H1 (cell line): ENCODE data around the gene SPR. TPM values are rescaled to one million over a fixed set of nuclear protein-coding genes. Genes with fewer than 3 reads are reported as not detected.

Source experiments
- CTCF ChIA-PET: fragments of 300-600 bp; sonication (Branson Sonifier 250); formaldehyde crosslinking; loops from one replicate; lab custom pipeline; 2021; ENCODE audit not compliant: partially characterized antibody; lab: Charles Lee
- POLR2A ChIA-PET: fragments of 300-600 bp; sonication (Branson Sonifier 250); formaldehyde crosslinking; loops from one replicate; lab custom pipeline; 2021; ENCODE audit warnings: inconsistent platforms; ENCODE audit not compliant: partially characterized antibody; lab: Charles Lee
- DNase-seq, 2 experiments: peaks; one replicate each; pipeline versions ENCODE4 v3.0.0 to v3.0.0-alpha.2; 2010 to 2022; ENCODE audit warnings: low spot score in 2 of 2, low read depth in 1 of 2, mixed read lengths in 1 of 2
- FAIRE-seq: peaks from 2 replicates; lab custom pipeline; 2011; peaks lifted over from hg19 to GRCh38; lab: Jason Lieb, UNC
- H2AFZ ChIP-seq: 2 replicates; pipeline ENCODE4 v1.8.1; 2012; ENCODE audit warnings: low read length, inconsistent platforms
- H2AK5ac ChIP-seq: 2 replicates; pipeline ENCODE4 v1.6.1; 2013; ENCODE audit warnings: low read depth, low read length
- H2BK120ac ChIP-seq: replicated peaks from 2 replicates; pipeline ENCODE3; 2013; ENCODE audit warnings: low read depth, low read length, inconsistent platforms
- H2BK12ac ChIP-seq: 2 replicates; pipeline ENCODE4 v1.6.1; 2013; ENCODE audit warnings: low read depth, low read length
- H2BK15ac ChIP-seq: 2 replicates; pipeline ENCODE4 v1.6.1; 2013; ENCODE audit warnings: low read length
- H2BK20ac ChIP-seq: 2 replicates; pipeline ENCODE4 v1.6.1; 2013; ENCODE audit warnings: low read length
- H2BK5ac ChIP-seq: 2 replicates; pipeline ENCODE4 v1.6.1; 2013; ENCODE audit warnings: low read depth, low read length
- H3K14ac ChIP-seq: 2 replicates; pipeline ENCODE4 v1.6.1; 2013; ENCODE audit warnings: inconsistent platforms; ENCODE audit not compliant: insufficient read length
- H3K18ac ChIP-seq: 2 replicates; pipeline ENCODE4 v1.6.1; 2013; ENCODE audit warnings: low read length; ENCODE audit errors: extremely low read depth
- H3K23ac ChIP-seq: 2 replicates; pipeline ENCODE4 v1.6.1; 2013; ENCODE audit warnings: inconsistent platforms; ENCODE audit not compliant: insufficient read length
- H3K23me2 ChIP-seq: 2 replicates; pipeline ENCODE4 v1.6.1; 2013; ENCODE audit warnings: low read depth, low read length
- H3K27ac ChIP-seq: 2 replicates; pipeline ENCODE4 v1.6.1; 2011; ENCODE audit warnings: low read depth, low read length, inconsistent platforms
- H3K27me3 ChIP-seq, 4 experiments: replicated peaks in 1 of 4; 1 replicate in 1 of 4; 2 replicates in 3 of 4; pipeline versions ENCODE4 v1.6.1 to v1.8.1; 2011 to 2013; ENCODE audit warnings: low read length in 3 of 4, mild to moderate bottlenecking in 3 of 4, inconsistent platforms in 2 of 4, mixed read lengths in 2 of 4, moderate library complexity in 1 of 4; ENCODE audit not compliant: control insufficient read depth in 3 of 4, insufficient read depth in 3 of 4; ENCODE audit errors: extremely low read depth in 1 of 4
- H3K36me3 ChIP-seq, 4 experiments: 2 replicates each; pipeline versions ENCODE4 v1.6.1 to v1.8.1; 2011 to 2013; ENCODE audit warnings: mild to moderate bottlenecking in 4 of 4, low read length in 3 of 4, moderate library complexity in 2 of 4, control low read depth in 1 of 4, inconsistent platforms in 1 of 4; ENCODE audit not compliant: insufficient read depth in 4 of 4, control insufficient read depth in 2 of 4
- H3K4ac ChIP-seq: replicated peaks from 2 replicates; pipeline ENCODE3; 2013; ENCODE audit warnings: low read length, low read depth, mixed read lengths, inconsistent platforms; ENCODE audit not compliant: insufficient read length
- H3K4me1 ChIP-seq, 4 experiments: replicated peaks in 1 of 4; 1 replicate in 1 of 4; 2 replicates in 3 of 4; pipeline versions ENCODE4 v1.6.1 to v1.8.1; 2011 to 2013; ENCODE audit warnings: low read length in 3 of 4, inconsistent platforms in 2 of 4, mixed read lengths in 1 of 4; ENCODE audit not compliant: insufficient read depth in 4 of 4, control insufficient read depth in 3 of 4
- H3K4me2 ChIP-seq, 2 experiments: 2 replicates each; pipeline versions ENCODE4 v1.6.1 to v1.8.1; 2011 to 2013; ENCODE audit warnings: low read depth in 2 of 2, low read length in 2 of 2, control low read depth in 1 of 2, inconsistent platforms in 1 of 2, mild to moderate bottlenecking in 1 of 2; ENCODE audit not compliant: insufficient read depth in 1 of 2
- H3K4me3 ChIP-seq, 4 experiments: fragments of 200-600, 300-600 bp in 1 of 4; sonication (generic), shearing (Covaris generic), sonication (Bioruptor Twin) in 1 of 4; 2 replicates each; pipeline versions ENCODE4 v1.5.1 to v1.8.1; 2011 to 2016; ENCODE audit warnings: low read length in 4 of 4, low read depth in 3 of 4, control low read depth in 2 of 4, inconsistent platforms in 2 of 4, mild to moderate bottlenecking in 2 of 4, mixed read lengths in 1 of 4, moderate library complexity in 1 of 4; ENCODE audit not compliant: insufficient read depth in 2 of 4; ENCODE audit errors: extremely low read depth in 1 of 4
- H3K56ac ChIP-seq: replicated peaks from 2 replicates; pipeline ENCODE3; 2013; ENCODE audit warnings: low read depth, mild to moderate bottlenecking, mixed read lengths, low read length, inconsistent platforms; ENCODE audit not compliant: insufficient read length
- H3K79me1 ChIP-seq: 2 replicates; pipeline ENCODE4 v1.6.1; 2013; ENCODE audit warnings: low read depth, low read length, control low read depth
- H3K79me2 ChIP-seq, 2 experiments: 2 replicates each; pipeline versions ENCODE4 v1.6.1 to v1.8.1; 2012 to 2013; ENCODE audit warnings: low read length in 2 of 2, mild to moderate bottlenecking in 2 of 2, inconsistent platforms in 1 of 2; ENCODE audit not compliant: insufficient read depth in 2 of 2, control insufficient read depth in 1 of 2
- H3K9ac ChIP-seq, 4 experiments: replicated peaks in 1 of 4; 1 replicate in 1 of 4; 2 replicates in 3 of 4; pipeline versions ENCODE4 v1.6.1 to v1.8.1; 2011 to 2013; ENCODE audit warnings: low read depth in 3 of 4, low read length in 3 of 4, control low read depth in 2 of 4, mild to moderate bottlenecking in 2 of 4, moderate library complexity in 2 of 4, inconsistent platforms in 1 of 4; ENCODE audit errors: extremely low read depth in 1 of 4
- H3K9me3 ChIP-seq, 2 experiments: 2 replicates each; pipeline versions ENCODE4 v1.6.1 to v1.8.1; 2012 to 2013; ENCODE audit warnings: mild to moderate bottlenecking in 2 of 2, moderate library complexity in 2 of 2, control low read depth in 1 of 2, inconsistent platforms in 1 of 2, low read depth in 1 of 2, low read length in 1 of 2, mixed read lengths in 1 of 2; ENCODE audit not compliant: insufficient read depth in 2 of 2
- H4K20me1 ChIP-seq, 2 experiments: replicated peaks in 1 of 2; 2 replicates each; pipeline versions ENCODE3 to v1.8.1; 2011 to 2013; ENCODE audit warnings: inconsistent platforms in 2 of 2, low read length in 2 of 2, mild to moderate bottlenecking in 1 of 2; ENCODE audit not compliant: insufficient read depth in 2 of 2, control insufficient read depth in 1 of 2
- H4K5ac ChIP-seq: 2 replicates; pipeline ENCODE4 v1.6.1; 2013; ENCODE audit warnings: low read length, low read depth, mixed read lengths, inconsistent platforms; ENCODE audit not compliant: insufficient read length
- H4K8ac ChIP-seq: 2 replicates; pipeline ENCODE4 v1.8.0; 2013; ENCODE audit warnings: mild to moderate bottlenecking, moderate library complexity, low read length, inconsistent platforms; ENCODE audit not compliant: insufficient read depth; ENCODE audit errors: extremely low read depth
- H4K91ac ChIP-seq: replicated peaks from 2 replicates; pipeline ENCODE3; 2013; ENCODE audit warnings: low read length, mixed read lengths, inconsistent platforms; ENCODE audit not compliant: insufficient read length
- EP300 ChIP-seq, 2 experiments: IDR thresholded peaks; 1 replicate in 1 of 2; 2 replicates in 1 of 2; pipeline ENCODE4 v1.6.1; 2011 to 2012; ENCODE audit warnings: low read depth in 2 of 2, low read length in 2 of 2, mild to moderate bottlenecking in 2 of 2, borderline replicate concordance in 1 of 2, inconsistent platforms in 1 of 2, moderate library complexity in 1 of 2
- GABPA ChIP-seq: IDR thresholded peaks from 2 replicates; pipeline ENCODE4 v1.6.1; 2011; ENCODE audit warnings: mild to moderate bottlenecking, low read length, moderate library complexity, borderline replicate concordance; ENCODE audit not compliant: insufficient read depth
- KDM1A ChIP-seq: fragments of 200-600, 300-600 bp; sonication (generic); IDR thresholded peaks from 2 replicates; pipeline ENCODE4 v1.7.1; 2016; ENCODE audit warnings: mild to moderate bottlenecking, low read length, borderline replicate concordance
- POU5F1 ChIP-seq: IDR thresholded peaks from 2 replicates; pipeline ENCODE4 v1.6.1; 2011; ENCODE audit warnings: low read depth, mild to moderate bottlenecking, low read length, moderate library complexity
- RAD21 ChIP-seq, 2 experiments: IDR thresholded peaks in 1 of 2; conservative IDR thresholded peaks in 1 of 2; 2 replicates each; pipeline ENCODE4 v1.6.1; 2011; ENCODE audit warnings: low read depth in 2 of 2, low read length in 2 of 2, improper control_type of control experiment in 1 of 2, inconsistent platforms in 1 of 2, mild to moderate bottlenecking in 1 of 2, moderate library complexity in 1 of 2
- YY1 ChIP-seq: IDR thresholded peaks from 2 replicates; pipeline ENCODE4 v1.6.1; 2011; ENCODE audit warnings: low read depth, mild to moderate bottlenecking, low read length
- WGBS, 2 experiments: shearing (Covaris generic) in 1 of 2; methylation state at CpG; one replicate each; pipeline versions ENCODE4 v1.1.6 to v1.1.7; 2013 to 2015; ENCODE audit warnings: low lambda C conversion rate in 2 of 2, mixed read lengths in 2 of 2, inconsistent platforms in 1 of 2, low coverage in 1 of 2, missing lambda C conversion rate in 1 of 2; ENCODE audit not compliant: insufficient replicate concordance in 2 of 2, insufficient coverage in 1 of 2, insufficient read length in 1 of 2; ENCODE audit errors: extremely low coverage in 1 of 2, missing lambda C conversion rate in 1 of 2; 5-methylcytosine and 5-hydroxymethylcytosine counted together
- polyA plus RNA-seq, 7 experiments: library from polyadenylated mRNA; depleted of rRNA in 3 of 7; stranded (reverse) in 5 of 7; unstranded in 2 of 7; fragments of >200 nt in 5 of 7; fragments of 200-250 nt in 2 of 7; gene quantifications; 1 replicate in 5 of 7; 2 replicates in 1 of 7; 4 replicates in 1 of 7; pipeline versions ENCODE4 v1.2.1 to v1.2.3, GENCODE V29; 2011 to 2013; ENCODE audit warnings: missing spikeins in 2 of 7, mixed read lengths in 2 of 7
- total RNA-seq: library from RNA; stranded (reverse); fragmentation: NEBNext Ultra II Directional; extraction: Animal tissue kit (Norgen Biotek cat#: 25700); gene quantifications from 2 replicates; pipeline ENCODE4 v1.2.1, GENCODE V29; 2021
- TF ChIP-seq, protein P1 (sequence below): IDR thresholded peaks from 2 replicates; pipeline ENCODE4 v1.6.1; 2012; ENCODE audit warnings: inconsistent platforms
- TF ChIP-seq, protein P2 (sequence below), 3 experiments: IDR thresholded peaks; 1 replicate in 2 of 3; 2 replicates in 1 of 3; pipeline versions ENCODE4 v1.5.1 to v1.6.1; 2011; ENCODE audit warnings: low read length in 3 of 3, mild to moderate bottlenecking in 3 of 3, inconsistent platforms in 2 of 3, low read depth in 1 of 3, moderate library complexity in 1 of 3; ENCODE audit not compliant: insufficient read depth in 1 of 3; ENCODE audit errors: control extremely low read depth in 1 of 3

Gene SPR
- total and polyA plus RNA-seq, 2 of the 8 experiments (the other 6 are each of a cell fraction or from before 2014, with no cell fraction given): 4.5 to 11.5 TPM

DNA sequence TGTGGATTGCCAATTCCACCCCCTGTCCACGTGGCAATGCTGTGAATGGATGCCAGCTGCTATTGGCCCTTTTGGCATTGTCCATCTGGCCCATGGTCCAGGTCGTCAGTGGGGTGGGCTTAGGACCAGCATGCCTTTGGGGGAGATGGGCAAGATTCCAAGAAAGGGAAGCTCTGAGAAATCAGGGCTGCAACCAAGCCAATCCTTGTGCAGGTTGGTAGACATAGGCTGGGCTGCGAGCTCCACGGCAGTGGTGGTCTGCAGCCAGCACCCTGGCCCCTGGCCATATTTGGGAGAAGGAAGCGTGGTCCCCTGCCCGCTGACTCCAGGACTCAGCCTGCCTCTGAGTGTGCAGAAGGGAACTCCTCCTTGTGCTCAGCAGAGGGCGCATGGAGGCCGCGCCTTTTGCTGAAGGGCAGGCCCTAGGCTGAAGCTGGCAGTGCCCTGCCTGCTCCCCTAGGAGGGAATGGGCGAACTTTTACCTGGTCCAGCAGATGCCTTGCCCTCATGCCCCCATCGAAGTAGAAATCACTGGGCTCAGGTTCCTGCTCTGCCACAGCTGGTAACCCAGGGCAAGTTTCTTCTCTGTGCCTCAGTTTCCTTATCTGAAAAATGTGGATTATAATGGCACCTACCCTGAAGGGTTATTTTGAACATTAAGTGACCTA, 5.4 kb downstream of the SPR start:
- H4K20me1 ChIP-seq: peaks cover 0 to 4% of the 10 kb centered on the region in 2 experiments
- FAIRE-seq: no peak
- peak in 1 of 2 experiments; percentile 80 for DNase-seq
- H3K9me3 ChIP-seq: no peaks in the 10 kb centered on the region
- H2BK12ac ChIP-seq: no peak overlapping the region
- H3K9ac ChIP-seq: no peak overlapping the region
- no peak overlapping the region for H3K27ac ChIP-seq
- no peak overlapping the region for H3K23ac ChIP-seq
- CTCF ChIA-PET: interaction anchor here (0.6 to 19.1 kb wide), 42 partner anchors 10 to 843 kb away, joined by 3 to 497 read pairs (median 8); partner anchors contain the start of gene EMX1
- H2BK15ac ChIP-seq: no peak overlapping the region
- H3K36me3 ChIP-seq: no peaks in the 10 kb centered on the region
- no peak overlapping the region for H3K4ac ChIP-seq
- no peak overlapping the region for H2BK20ac ChIP-seq
- no peak overlapping the region for H4K8ac ChIP-seq
- H3K27me3 ChIP-seq: peaks cover 0 to 46% (median 35%) of the 10 kb centered on the region in 4 experiments; a peak in 6 of 7 replicates
- H3K79me1 ChIP-seq: no peaks in the 10 kb centered on the region
- peaks cover under 1% of the 10 kb centered on the region; the same call in 1 of the 2 replicates for H3K23me2 ChIP-seq
- POLR2A ChIA-PET: interaction anchor here (0.9 to 1.7 kb wide), 3 partner anchors 25 to 179 kb away, joined by 3 to 6 read pairs (median 3); partner anchors contain the start of genes EMX1 and SFXN5
- H3K4me2 ChIP-seq: no peak overlapping the region
- H3K18ac ChIP-seq: no peak overlapping the region
- no peak overlapping the region for H4K5ac ChIP-seq
- H2BK5ac ChIP-seq: no peak overlapping the region
- no peak overlapping the region for H2AFZ ChIP-seq
- no peak overlapping the region for H3K14ac ChIP-seq
- no peak overlapping the region for H3K56ac ChIP-seq
- H3K79me2 ChIP-seq: no peaks in the 10 kb centered on the region
- H3K4me1 ChIP-seq: peaks cover 5 to 12% (median 8%) of the 10 kb centered on the region in 4 experiments
- no peak overlapping the region for H2AK5ac ChIP-seq
- H3K4me3 ChIP-seq: no peak overlapping the region
- H4K91ac ChIP-seq: no peak overlapping the region
- 31% methylated on average over 11 of the region's 11 CpGs; no CpG with 5 or more reads in 1 of the 2 experiments for WGBS, 2 experiments
- no peak overlapping the region for H2BK120ac ChIP-seq
- peak; percentile 90 to 91 for TF ChIP-seq RAD21 (IDR thresholded peaks at IDR 0.05 in 1 of 2, conservative IDR thresholded peaks at IDR 0.05 in 1 of 2; ENCODE audit: low read depth in 2 of 2, low read length in 2 of 2)
- TF ChIP-seq POU5F1: no peak
- TF ChIP-seq, protein P1, sequence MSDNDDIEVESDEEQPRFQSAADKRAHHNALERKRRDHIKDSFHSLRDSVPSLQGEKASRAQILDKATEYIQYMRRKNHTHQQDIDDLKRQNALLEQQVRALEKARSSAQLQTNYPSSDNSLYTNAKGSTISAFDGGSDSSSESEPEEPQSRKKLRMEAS: peak; percentile 26; the same call in 1 of the 2 replicates
- TF ChIP-seq EP300 (IDR thresholded peaks at IDR 0.05; ENCODE audit: borderline replicate concordance in 1 of 2, low read depth in 2 of 2, low read length in 2 of 2): no peak
- no peak for TF ChIP-seq KDM1A
- TF ChIP-seq GABPA: peak; percentile 46; the same call in 1 of the 2 replicates
- peak; percentile 54; the same call in 1 of the 2 replicates for TF ChIP-seq YY1
- TF ChIP-seq, protein P2, sequence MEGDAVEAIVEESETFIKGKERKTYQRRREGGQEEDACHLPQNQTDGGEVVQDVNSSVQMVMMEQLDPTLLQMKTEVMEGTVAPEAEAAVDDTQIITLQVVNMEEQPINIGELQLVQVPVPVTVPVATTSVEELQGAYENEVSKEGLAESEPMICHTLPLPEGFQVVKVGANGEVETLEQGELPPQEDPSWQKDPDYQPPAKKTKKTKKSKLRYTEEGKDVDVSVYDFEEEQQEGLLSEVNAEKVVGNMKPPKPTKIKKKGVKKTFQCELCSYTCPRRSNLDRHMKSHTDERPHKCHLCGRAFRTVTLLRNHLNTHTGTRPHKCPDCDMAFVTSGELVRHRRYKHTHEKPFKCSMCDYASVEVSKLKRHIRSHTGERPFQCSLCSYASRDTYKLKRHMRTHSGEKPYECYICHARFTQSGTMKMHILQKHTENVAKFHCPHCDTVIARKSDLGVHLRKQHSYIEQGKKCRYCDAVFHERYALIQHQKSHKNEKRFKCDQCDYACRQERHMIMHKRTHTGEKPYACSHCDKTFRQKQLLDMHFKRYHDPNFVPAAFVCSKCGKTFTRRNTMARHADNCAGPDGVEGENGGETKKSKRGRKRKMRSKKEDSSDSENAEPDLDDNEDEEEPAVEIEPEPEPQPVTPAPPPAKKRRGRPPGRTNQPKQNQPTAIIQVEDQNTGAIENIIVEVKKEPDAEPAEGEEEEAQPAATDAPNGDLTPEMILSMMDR (IDR thresholded peaks at IDR 0.05; ENCODE audit: control extremely low read depth in 1 of 3, insufficient read depth in 1 of 3, low read depth in 1 of 3, low read length in 3 of 3): peak; percentile 95 to 98 (median 98)
